HepG2 (cell line): ENCODE results near the gene NBEA. TPM values are rescaled to one million over a fixed set of nuclear protein-coding genes. Genes with fewer than 3 reads are reported as not detected.
A peak's percentile ranks its signal among the peaks of the same experiment; 100 is the strongest.

Source experiments
- CBX5 ChIP-seq: sonication (generic); formaldehyde crosslinking; IDR thresholded peaks from 2 replicates; pipeline ENCODE4 v1.4.0; 2020; ENCODE audit warnings: missing genetic modification reagents, borderline replicate concordance
- EP300 ChIP-seq, 3 experiments: sonication (generic) in 1 of 3; formaldehyde crosslinking in 1 of 3; IDR thresholded peaks; 2 replicates each; pipeline versions ENCODE4 v1.5.1 to v1.6.1; 2011 to 2020; ENCODE audit warnings: low read depth in 2 of 3, low read length in 2 of 3, borderline replicate concordance in 1 of 3, improper control_type of control experiment in 1 of 3, mild to moderate bottlenecking in 1 of 3, missing genetic modification reagents in 1 of 3, moderate library complexity in 1 of 3
- ESRRA ChIP-seq: sonication (generic); formaldehyde crosslinking; IDR thresholded peaks from 2 replicates; pipeline ENCODE4 v1.5.1; 2020; ENCODE audit warnings: mild to moderate bottlenecking, low read depth, missing genetic modification reagents
- FOXA1 ChIP-seq, 2 experiments: fragments of 450-650 bp in 1 of 2; sonication (generic) in 1 of 2; formaldehyde crosslinking in 1 of 2; IDR thresholded peaks; 2 replicates each; pipeline versions ENCODE4 v1.4.0 to v1.6.1; 2016 to 2020; ENCODE audit warnings: missing genetic modification reagents in 1 of 2
- FOXA3 ChIP-seq: IDR thresholded peaks from 2 replicates; pipeline ENCODE4 v1.6.1; 2016; ENCODE audit warnings: missing genetic modification reagents, missing compliant biosample characterization
- HDAC2 ChIP-seq: sonication (generic); formaldehyde crosslinking; IDR thresholded peaks from 2 replicates; pipeline ENCODE4 v1.4.0; 2020; ENCODE audit warnings: missing genetic modification reagents
- KDM3A ChIP-seq: IDR thresholded peaks from 2 replicates; pipeline ENCODE4 v1.6.1; 2018; ENCODE audit warnings: low read depth, missing compliant biosample characterization
- KDM5B ChIP-seq: sonication (generic); formaldehyde crosslinking; IDR thresholded peaks from 2 replicates; pipeline ENCODE4 v1.4.0; 2020; ENCODE audit warnings: missing genetic modification reagents, mild to moderate bottlenecking, borderline replicate concordance
- MZF1 ChIP-seq: sonication (generic); formaldehyde crosslinking; IDR thresholded peaks from 2 replicates; pipeline ENCODE4 v1.8.1; 2023; ENCODE audit warnings: mild to moderate bottlenecking, missing genetic modification reagents, borderline replicate concordance
- ONECUT2 ChIP-seq: sonication (generic); formaldehyde crosslinking; IDR thresholded peaks from 2 replicates; pipeline ENCODE4 v1.4.0; 2020; ENCODE audit warnings: missing genetic modification reagents
- POGZ ChIP-seq: sonication (generic); formaldehyde crosslinking; IDR thresholded peaks from 2 replicates; pipeline ENCODE4 v1.4.0; 2020; ENCODE audit warnings: mild to moderate bottlenecking, missing genetic modification reagents
- RARA ChIP-seq: IDR thresholded peaks from 2 replicates; pipeline ENCODE4 v1.6.1; 2016; ENCODE audit warnings: missing genetic modification reagents, missing compliant biosample characterization
- SALL1 ChIP-seq: sonication (generic); formaldehyde crosslinking; IDR thresholded peaks from 2 replicates; pipeline ENCODE4 v1.8.0; 2022; ENCODE audit warnings: mild to moderate bottlenecking, missing genetic modification reagents
- SOX13 ChIP-seq, 3 experiments: fragments of 450-650 bp in 1 of 3; sonication (generic) in 1 of 3; formaldehyde crosslinking in 1 of 3; IDR thresholded peaks in 2 of 3; conservative IDR thresholded peaks in 1 of 3; 2 replicates each; pipeline versions ENCODE4 v1.5.0 to v1.6.1; 2016 to 2020; ENCODE audit warnings: antibody characterized with exemption in 1 of 3, mild to moderate bottlenecking in 1 of 3, missing compliant biosample characterization in 1 of 3, missing genetic modification reagents in 1 of 3, moderate library complexity in 1 of 3
- SOX6 ChIP-seq, 2 experiments: fragments of 450-650 bp in 1 of 2; sonication (generic) in 1 of 2; formaldehyde crosslinking in 1 of 2; IDR thresholded peaks; 2 replicates each; pipeline versions ENCODE4 v1.4.0 to v1.6.1; 2017 to 2020; ENCODE audit warnings: antibody characterized with exemption in 1 of 2, mild to moderate bottlenecking in 1 of 2, missing genetic modification reagents in 1 of 2
- WIZ ChIP-seq: sonication (generic); formaldehyde crosslinking; IDR thresholded peaks from 2 replicates; pipeline ENCODE4 v1.5.1; 2020; ENCODE audit warnings: mild to moderate bottlenecking, missing genetic modification reagents
- ZBTB42 ChIP-seq: sonication (generic); formaldehyde crosslinking; IDR thresholded peaks from 2 replicates; pipeline ENCODE4 v1.5.0; 2020; ENCODE audit warnings: mild to moderate bottlenecking, missing genetic modification reagents
- ZMYM3 ChIP-seq: sonication (generic); formaldehyde crosslinking; IDR thresholded peaks from 2 replicates; pipeline ENCODE4 v1.5.1; 2020; ENCODE audit warnings: mild to moderate bottlenecking, missing genetic modification reagents
- ZNF329 ChIP-seq: sonication (generic); formaldehyde crosslinking; IDR thresholded peaks from 2 replicates; pipeline ENCODE4 v1.9.0; 2021; ENCODE audit warnings: low read depth, mild to moderate bottlenecking, missing genetic modification reagents
- ZNF331 ChIP-seq: sonication (generic); formaldehyde crosslinking; IDR thresholded peaks from 2 replicates; pipeline ENCODE4 v1.4.0; 2020; ENCODE audit warnings: missing genetic modification reagents
- ZNF768 ChIP-seq: sonication (generic); formaldehyde crosslinking; IDR thresholded peaks from 2 replicates; pipeline ENCODE4 v1.4.0; 2020; ENCODE audit warnings: missing genetic modification reagents
- ZSCAN12 ChIP-seq: sonication (generic); formaldehyde crosslinking; IDR thresholded peaks from 2 replicates; pipeline ENCODE4 v1.9.0; 2021; ENCODE audit warnings: mild to moderate bottlenecking, missing genetic modification reagents
- polyA plus RNA-seq, 8 experiments: library from polyadenylated mRNA; depleted of rRNA in 3 of 8; stranded (reverse) in 7 of 8; unstranded in 1 of 8; fragments of >200 nt; fragmentation: Illumina TruSeq in 4 of 8; extraction: Trizol in 4 of 8; gene quantifications; 2 replicates each; pipeline versions ENCODE4 v1.2.1 to v1.2.3, GENCODE V29; 2011 to 2016; ENCODE audit warnings: low read depth in 4 of 8, missing spikeins in 1 of 8, mixed read lengths in 1 of 8; ENCODE audit not compliant: insufficient read depth in 1 of 8
- total RNA-seq, 5 experiments: library from RNA; depleted of rRNA; stranded (reverse); fragments of >200 nt; fragmentation: Illumina TruSeq; extraction: Trizol; gene quantifications; 2 replicates each; pipeline ENCODE4 v1.2.3, GENCODE V29; 2016; ENCODE audit warnings: low read depth in 1 of 5
- TF ChIP-seq, protein P1 (sequence below): sonication (generic); formaldehyde crosslinking; IDR thresholded peaks from 2 replicates; pipeline ENCODE4 v1.4.0; 2020; ENCODE audit warnings: missing genetic modification reagents
- TF ChIP-seq, protein P2 (sequence below): sonication (generic); formaldehyde crosslinking; IDR thresholded peaks from 2 replicates; pipeline ENCODE4 v1.4.0; 2020; ENCODE audit warnings: missing genetic modification reagents, borderline replicate concordance

The NBEA gene
- total and polyA plus RNA-seq, 2 of the 13 experiments (the other 11 are each of a cell fraction or from before 2014, with no cell fraction given), result 2.7 to 2.8 TPM

DNA sequence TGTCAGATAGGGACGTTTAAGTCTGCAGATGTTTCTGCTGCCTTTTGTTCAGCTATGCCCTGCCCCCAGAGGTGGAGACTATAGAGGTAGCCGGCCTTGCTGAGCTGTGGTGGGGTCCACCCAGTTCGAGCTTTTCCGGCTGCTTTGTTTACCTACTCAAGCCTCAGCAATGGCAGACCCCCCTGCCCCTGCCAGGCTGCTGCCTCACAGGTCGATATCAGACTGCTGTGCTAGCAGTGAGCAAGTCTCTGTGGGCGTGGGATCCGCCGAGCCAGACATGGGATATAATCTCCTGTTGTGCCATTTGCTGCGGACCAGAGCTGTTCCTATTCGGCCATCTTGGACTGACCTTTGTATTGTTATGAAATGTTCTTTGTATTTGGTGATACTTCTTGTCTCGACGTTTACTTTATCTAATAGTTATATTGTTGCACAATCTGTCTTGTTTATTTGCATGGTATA, 46.3 kb downstream of the NBEA start (continued):
- TF ChIP-seq ZMYM3 (CRISPR knock-in tag) (peak; percentile 45; the same call in 1 of the 2 replicates), CBX5 (CRISPR knock-in tag) (peak; percentile 62; the same call in 1 of the 2 replicates), SOX6 (IDR thresholded peaks at IDR 0.05) (no peak), SOX6 (CRISPR knock-in tag; IDR thresholded peaks at IDR 0.05) (peak; percentile 72), HDAC2 (CRISPR knock-in tag) (peak; percentile 36; the same call in 1 of the 2 replicates), KDM3A (CRISPR knock-in tag) (0 out of 2 replicates have a peak, but pooled peaks have one; percentile 29), ZNF329 (CRISPR knock-in tag) (no peak), RARA (CRISPR knock-in tag) (peak; percentile 27; the same call in 1 of the 2 replicates), ONECUT2 (CRISPR knock-in tag) (peak; percentile 43; the same call in 1 of the 2 replicates), ZSCAN12 (CRISPR knock-in tag) (no peak), POGZ (CRISPR knock-in tag) (peak; percentile 93), SALL1 (peak; percentile 85), ZNF331 (peak; percentile 26; the same call in 1 of the 2 replicates), ZNF768 (CRISPR knock-in tag) (peak; percentile 81; the same call in 1 of the 2 replicates), ZBTB42 (CRISPR knock-in tag) (peak; percentile 71; the same call in 1 of the 2 replicates), FOXA3 (CRISPR knock-in tag) (0 out of 2 replicates have a peak, but pooled peaks have one; percentile 20), FOXA1 (IDR thresholded peaks at IDR 0.05) (no peak), FOXA1 (CRISPR knock-in tag; IDR thresholded peaks at IDR 0.05) (0 out of 2 replicates have a peak, but pooled peaks have one; percentile 16), KDM5B (CRISPR knock-in tag) (0 out of 2 replicates have a peak, but pooled peaks have one; percentile 33), EP300 (IDR thresholded peaks at IDR 0.05; ENCODE audit: low read depth in 2 of 2, low read length in 2 of 2) (no peak), EP300 (CRISPR knock-in tag; IDR thresholded peaks at IDR 0.05; ENCODE audit: borderline replicate concordance) (no peak), MZF1 (CRISPR knock-in tag) (no peak), SOX13 (IDR thresholded peaks at IDR 0.05) (no peak), SOX13 (CRISPR knock-in tag; conservative IDR thresholded peaks at IDR 0.05 in 1 of 2, IDR thresholded peaks at IDR 0.05 in 1 of 2) (peak in 1 of 2 experiments; percentile 53; a peak in 1 of 4 replicates), WIZ (CRISPR knock-in tag) (no peak), ESRRA (CRISPR knock-in tag) (no peak)
- TF ChIP-seq, protein P1, sequence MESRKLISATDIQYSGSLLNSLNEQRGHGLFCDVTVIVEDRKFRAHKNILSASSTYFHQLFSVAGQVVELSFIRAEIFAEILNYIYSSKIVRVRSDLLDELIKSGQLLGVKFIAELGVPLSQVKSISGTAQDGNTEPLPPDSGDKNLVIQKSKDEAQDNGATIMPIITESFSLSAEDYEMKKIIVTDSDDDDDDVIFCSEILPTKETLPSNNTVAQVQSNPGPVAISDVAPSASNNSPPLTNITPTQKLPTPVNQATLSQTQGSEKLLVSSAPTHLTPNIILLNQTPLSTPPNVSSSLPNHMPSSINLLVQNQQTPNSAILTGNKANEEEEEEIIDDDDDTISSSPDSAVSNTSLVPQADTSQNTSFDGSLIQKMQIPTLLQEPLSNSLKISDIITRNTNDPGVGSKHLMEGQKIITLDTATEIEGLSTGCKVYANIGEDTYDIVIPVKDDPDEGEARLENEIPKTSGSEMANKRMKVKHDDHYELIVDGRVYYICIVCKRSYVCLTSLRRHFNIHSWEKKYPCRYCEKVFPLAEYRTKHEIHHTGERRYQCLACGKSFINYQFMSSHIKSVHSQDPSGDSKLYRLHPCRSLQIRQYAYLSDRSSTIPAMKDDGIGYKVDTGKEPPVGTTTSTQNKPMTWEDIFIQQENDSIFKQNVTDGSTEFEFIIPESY, result peak; percentile 56
- TF ChIP-seq, protein P2, sequence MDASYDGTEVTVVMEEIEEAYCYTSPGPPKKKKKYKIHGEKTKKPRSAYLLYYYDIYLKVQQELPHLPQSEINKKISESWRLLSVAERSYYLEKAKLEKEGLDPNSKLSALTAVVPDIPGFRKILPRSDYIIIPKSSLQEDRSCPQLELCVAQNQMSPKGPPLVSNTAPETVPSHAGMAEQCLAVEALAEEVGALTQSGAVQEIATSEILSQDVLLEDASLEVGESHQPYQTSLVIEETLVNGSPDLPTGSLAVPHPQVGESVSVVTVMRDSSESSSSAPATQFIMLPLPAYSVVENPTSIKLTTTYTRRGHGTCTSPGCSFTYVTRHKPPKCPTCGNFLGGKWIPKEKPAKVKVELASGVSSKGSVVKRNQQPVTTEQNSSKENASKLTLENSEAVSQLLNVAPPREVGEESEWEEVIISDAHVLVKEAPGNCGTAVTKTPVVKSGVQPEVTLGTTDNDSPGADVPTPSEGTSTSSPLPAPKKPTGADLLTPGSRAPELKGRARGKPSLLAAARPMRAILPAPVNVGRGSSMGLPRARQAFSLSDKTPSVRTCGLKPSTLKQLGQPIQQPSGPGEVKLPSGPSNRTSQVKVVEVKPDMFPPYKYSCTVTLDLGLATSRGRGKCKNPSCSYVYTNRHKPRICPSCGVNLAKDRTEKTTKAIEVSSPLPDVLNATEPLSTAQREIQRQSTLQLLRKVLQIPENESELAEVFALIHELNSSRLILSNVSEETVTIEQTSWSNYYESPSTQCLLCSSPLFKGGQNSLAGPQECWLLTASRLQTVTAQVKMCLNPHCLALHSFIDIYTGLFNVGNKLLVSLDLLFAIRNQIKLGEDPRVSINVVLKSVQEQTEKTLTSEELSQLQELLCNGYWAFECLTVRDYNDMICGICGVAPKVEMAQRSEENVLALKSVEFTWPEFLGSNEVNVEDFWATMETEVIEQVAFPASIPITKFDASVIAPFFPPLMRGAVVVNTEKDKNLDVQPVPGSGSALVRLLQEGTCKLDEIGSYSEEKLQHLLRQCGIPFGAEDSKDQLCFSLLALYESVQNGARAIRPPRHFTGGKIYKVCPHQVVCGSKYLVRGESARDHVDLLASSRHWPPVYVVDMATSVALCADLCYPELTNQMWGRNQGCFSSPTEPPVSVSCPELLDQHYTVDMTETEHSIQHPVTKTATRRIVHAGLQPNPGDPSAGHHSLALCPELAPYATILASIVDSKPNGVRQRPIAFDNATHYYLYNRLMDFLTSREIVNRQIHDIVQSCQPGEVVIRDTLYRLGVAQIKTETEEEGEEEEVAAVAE (CRISPR knock-in tag), result 0 out of 2 replicates have a peak, but pooled peaks have one; percentile 45
